ENCODE data around the gene THEMIS. TPM values are rescaled to one million over a fixed set of nuclear protein-coding genes. Genes with fewer than 3 reads are reported as not detected.

The THEMIS gene
- total and polyA plus RNA-seq, 2 donors (not counting 1 experiment from before 2014, with no cell fraction given), result not detected

GRCh38 chr6:127732927-127733326 lies 167.9 kb downstream of the THEMIS start:
- H4K20me1 ChIP-seq (ENCODE audit: control insufficient read depth, extremely low read depth, insufficient read depth, low read length), result no peaks in the 10 kb centered on the region
- no peaks in the 10 kb centered on the region for H3K36me3 ChIP-seq (ENCODE audit: control insufficient read depth, insufficient read depth, low read length)
- H3K27me3 ChIP-seq (ENCODE audit: control insufficient read depth, insufficient read depth, low read length), result peaks cover 3% of the 10 kb centered on the region
- no peak overlapping the region for H3K4me3 ChIP-seq (replicated peaks in 1 of 4; ENCODE audit: control extremely low read depth in 1 of 4, insufficient read depth in 1 of 4, low read depth in 3 of 4, low read length in 4 of 4)
- no peak for DNase-seq (ENCODE audit: low read depth in 2 of 2)
- H3K79me2 ChIP-seq (ENCODE audit: control insufficient read depth, insufficient read depth, low read length), result no peaks in the 10 kb centered on the region
- H3K4me2 ChIP-seq (ENCODE audit: extremely low read depth, insufficient read depth, low read length), result no peak overlapping the region
- TF ChIP-seq CTCF (conservative IDR thresholded peaks at IDR 0.05 in 1 of 2, IDR thresholded peaks at IDR 0.05 in 1 of 2; ENCODE audit: low read depth in 1 of 2, low read length in 2 of 2) (no peak), EZH2 (IDR thresholded peaks at IDR 0.05; ENCODE audit: low read length, missing control alignments) (no peak)
- H3K27ac ChIP-seq (ENCODE audit: insufficient read depth, low read length), result no peak overlapping the region
- H2AFZ ChIP-seq (ENCODE audit: low read length), result no peak overlapping the region
- no peak overlapping the region for H3K9ac ChIP-seq (ENCODE audit: insufficient read depth, low read length)
- no peaks in the 10 kb centered on the region for H3K9me3 ChIP-seq (ENCODE audit: control insufficient read depth, insufficient read depth, low read depth, low read length)
- no peaks in the 10 kb centered on the region for H3K4me1 ChIP-seq (ENCODE audit: control insufficient read depth, extremely low read depth, insufficient read depth, low read length)

DNA sequence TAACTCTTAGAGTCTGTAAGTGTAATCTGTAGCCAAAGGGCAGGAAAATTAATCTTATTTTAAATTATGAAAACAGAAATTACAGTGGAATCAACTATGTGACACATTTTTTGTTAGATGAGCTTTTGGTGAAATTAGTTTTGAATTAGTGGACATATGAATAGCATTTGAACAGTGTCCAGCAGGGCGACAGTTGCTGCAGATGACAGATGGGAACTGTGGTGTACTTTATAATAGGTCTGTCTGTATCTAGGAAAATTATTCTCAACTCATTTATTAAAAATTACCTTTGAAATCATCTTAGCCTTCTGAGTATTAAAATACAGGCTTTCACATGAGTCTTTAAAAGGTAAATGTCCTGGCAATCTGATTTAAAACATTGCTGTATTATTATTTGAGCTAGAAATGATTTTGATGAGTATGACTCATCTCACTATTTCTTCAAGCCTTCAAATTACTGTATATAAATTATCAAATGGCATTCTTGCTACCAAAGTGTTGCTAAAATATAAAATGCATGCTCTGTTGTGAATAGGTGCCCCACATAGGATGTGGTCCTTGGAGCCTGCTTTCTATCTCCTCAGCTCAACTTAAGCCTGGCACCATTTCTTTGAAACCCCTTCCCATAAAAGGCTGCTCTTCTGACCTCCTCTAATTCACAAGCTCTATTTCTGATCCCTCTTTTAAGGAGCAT lies 173.5 kb downstream of the THEMIS start:
- no peaks in the 10 kb centered on the region for H3K9me3 ChIP-seq (ENCODE audit: control insufficient read depth, insufficient read depth, low read depth, low read length)
- H3K4me3 ChIP-seq (replicated peaks in 1 of 4; ENCODE audit: control extremely low read depth in 1 of 4, insufficient read depth in 1 of 4, low read depth in 3 of 4, low read length in 4 of 4), result no peak overlapping the region
- no peak overlapping the region for H3K27ac ChIP-seq (ENCODE audit: insufficient read depth, low read length)
- no peak for DNase-seq (ENCODE audit: low read depth in 2 of 2)
- TF ChIP-seq CTCF (conservative IDR thresholded peaks at IDR 0.05 in 1 of 2, IDR thresholded peaks at IDR 0.05 in 1 of 2; ENCODE audit: low read depth in 1 of 2, low read length in 2 of 2) (no peak), EZH2 (IDR thresholded peaks at IDR 0.05; ENCODE audit: low read length, missing control alignments) (no peak)
- no peak overlapping the region for H3K4me2 ChIP-seq (ENCODE audit: extremely low read depth, insufficient read depth, low read length)
- no peaks in the 10 kb centered on the region for H4K20me1 ChIP-seq (ENCODE audit: control insufficient read depth, extremely low read depth, insufficient read depth, low read length)
- no peak overlapping the region for H3K9ac ChIP-seq (ENCODE audit: insufficient read depth, low read length)
- H3K79me2 ChIP-seq (ENCODE audit: control insufficient read depth, insufficient read depth, low read length), result no peaks in the 10 kb centered on the region
- H3K4me1 ChIP-seq (ENCODE audit: control insufficient read depth, extremely low read depth, insufficient read depth, low read length), result no peaks in the 10 kb centered on the region
- peaks cover 6% of the 10 kb centered on the region for H3K27me3 ChIP-seq (ENCODE audit: control insufficient read depth, insufficient read depth, low read length)
- no peak overlapping the region for H2AFZ ChIP-seq (ENCODE audit: low read length)
- H3K36me3 ChIP-seq (ENCODE audit: control insufficient read depth, insufficient read depth, low read length), result no peaks in the 10 kb centered on the region

- Histone ChIP-seq H3K9ac (ENCODE audit: insufficient read depth, low read length) (no peak overlapping the region), H3K27me3 (ENCODE audit: control insufficient read depth, insufficient read depth, low read length) (peaks cover 6% of the 10 kb centered on the region), H3K27ac (ENCODE audit: insufficient read depth, low read length) (no peak overlapping the region)
Measured at GRCh38 chr6:127725821-127726220, 175.0 kb downstream of the THEMIS start.

More at GRCh38 chr6:127725821-127726220, 175.0 kb downstream of the THEMIS start:
- H3K4me2 ChIP-seq (ENCODE audit: extremely low read depth, insufficient read depth, low read length), result no peak overlapping the region
- no peaks in the 10 kb centered on the region for H3K9me3 ChIP-seq (ENCODE audit: control insufficient read depth, insufficient read depth, low read depth, low read length)
- TF ChIP-seq EZH2 (IDR thresholded peaks at IDR 0.05; ENCODE audit: low read length, missing control alignments), result no peak
- no peak for TF ChIP-seq CTCF (conservative IDR thresholded peaks at IDR 0.05 in 1 of 2, IDR thresholded peaks at IDR 0.05 in 1 of 2; ENCODE audit: low read depth in 1 of 2, low read length in 2 of 2)
- H3K4me3 ChIP-seq (replicated peaks in 1 of 4; ENCODE audit: control extremely low read depth in 1 of 4, insufficient read depth in 1 of 4, low read depth in 3 of 4, low read length in 4 of 4), result no peak overlapping the region
- no peaks in the 10 kb centered on the region for H4K20me1 ChIP-seq (ENCODE audit: control insufficient read depth, extremely low read depth, insufficient read depth, low read length)
- H3K79me2 ChIP-seq (ENCODE audit: control insufficient read depth, insufficient read depth, low read length), result no peaks in the 10 kb centered on the region
- no peak overlapping the region for H2AFZ ChIP-seq (ENCODE audit: low read length)
- no peak for DNase-seq (ENCODE audit: low read depth in 2 of 2)
- no peaks in the 10 kb centered on the region for H3K36me3 ChIP-seq (ENCODE audit: control insufficient read depth, insufficient read depth, low read length)
- no peaks in the 10 kb centered on the region for H3K4me1 ChIP-seq (ENCODE audit: control insufficient read depth, extremely low read depth, insufficient read depth, low read length)

Data from fibroblast of lung (primary cell).